AG04450 (cell line): ENCODE measurements around the gene FAM13C. TPM values are rescaled to one million over a fixed set of nuclear protein-coding genes. Genes with fewer than 3 reads are reported as not detected.

ENCODE experiments used
- CTCF ChIA-PET: fragments of 300-600, 350-600 bp; formaldehyde crosslinking; extraction: SDS; loops from one replicate; lab custom pipeline; 2022; ENCODE audit warnings: antibody characterized with exemption, inconsistent platforms; lab: Charles Lee
- POLR2A ChIA-PET: fragments of 350-600 bp; formaldehyde crosslinking; extraction: SDS; loops from one replicate; lab custom pipeline; 2021; ENCODE audit warnings: antibody characterized with exemption, inconsistent platforms; lab: Yijun Ruan, JAX
- DNase-seq: peaks from one replicate; pipeline ENCODE4 v3.0.0-alpha.2; 2011; ENCODE audit warnings: low read depth, low spot score
- H3K27ac ChIP-seq: one replicate; pipeline ENCODE4 v1.5.1; 2012; ENCODE audit warnings: low read depth, low read length, control low read depth
- H3K27me3 ChIP-seq: one replicate; pipeline ENCODE4 v1.6.0; 2012; ENCODE audit warnings: low read length; ENCODE audit not compliant: control insufficient read depth, insufficient read depth
- H3K4me3 ChIP-seq: 2 replicates; pipeline ENCODE4 v1.5.1; 2011; ENCODE audit warnings: mild to moderate bottlenecking, low read depth, low read length, control low read depth
- H3K9me3 ChIP-seq: 2 replicates; pipeline ENCODE4 v1.5.1; 2012; ENCODE audit warnings: low read length; ENCODE audit not compliant: control insufficient read depth, insufficient read depth
- polyA plus RNA-seq: library from polyadenylated mRNA; depleted of rRNA; stranded (reverse); fragments of >200 nt; gene quantifications from 2 replicates; pipeline ENCODE4 v1.2.3, GENCODE V29; 2011
- TF ChIP-seq, protein P1 (sequence below): IDR thresholded peaks from 2 replicates; pipeline ENCODE4 v1.5.1; 2011; ENCODE audit warnings: low read depth, low read length, control low read depth, inconsistent platforms

FAM13C gene
- polyA plus RNA-seq, 1 experiment, result 3.1 TPM

DNA sequence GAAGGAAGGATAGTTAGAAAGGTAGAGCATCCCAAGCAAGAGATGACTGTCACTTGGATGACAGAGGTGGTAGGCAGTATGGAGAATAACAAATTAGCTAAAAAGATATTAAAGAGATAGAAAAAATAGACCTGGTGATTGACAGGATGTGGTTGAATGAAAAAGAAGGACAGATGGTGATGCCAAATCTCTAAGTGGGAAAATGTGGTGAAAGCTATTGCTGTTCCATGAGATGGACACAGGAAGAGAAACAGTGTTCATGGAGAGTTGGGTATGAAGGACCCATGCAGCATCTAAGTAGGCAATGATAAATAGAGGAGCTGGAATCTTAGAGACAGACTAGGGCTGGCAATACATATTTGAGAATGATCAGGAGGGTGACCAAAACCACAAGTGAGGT is 30.7 kb downstream of the FAM13C start:
- ChIA-PET CTCF (interaction anchor here (1.3 kb wide), 1 partner anchor 10 kb away, joined by 3 read pairs; no protein-coding TSS in a partner anchor), POLR2A (no interaction called here)
- no peak overlapping the region for H3K27ac ChIP-seq
- no peak for DNase-seq
- no peak overlapping the region for H3K4me3 ChIP-seq
- no peaks in the 10 kb centered on the region for H3K9me3 ChIP-seq
- TF ChIP-seq, protein P1, sequence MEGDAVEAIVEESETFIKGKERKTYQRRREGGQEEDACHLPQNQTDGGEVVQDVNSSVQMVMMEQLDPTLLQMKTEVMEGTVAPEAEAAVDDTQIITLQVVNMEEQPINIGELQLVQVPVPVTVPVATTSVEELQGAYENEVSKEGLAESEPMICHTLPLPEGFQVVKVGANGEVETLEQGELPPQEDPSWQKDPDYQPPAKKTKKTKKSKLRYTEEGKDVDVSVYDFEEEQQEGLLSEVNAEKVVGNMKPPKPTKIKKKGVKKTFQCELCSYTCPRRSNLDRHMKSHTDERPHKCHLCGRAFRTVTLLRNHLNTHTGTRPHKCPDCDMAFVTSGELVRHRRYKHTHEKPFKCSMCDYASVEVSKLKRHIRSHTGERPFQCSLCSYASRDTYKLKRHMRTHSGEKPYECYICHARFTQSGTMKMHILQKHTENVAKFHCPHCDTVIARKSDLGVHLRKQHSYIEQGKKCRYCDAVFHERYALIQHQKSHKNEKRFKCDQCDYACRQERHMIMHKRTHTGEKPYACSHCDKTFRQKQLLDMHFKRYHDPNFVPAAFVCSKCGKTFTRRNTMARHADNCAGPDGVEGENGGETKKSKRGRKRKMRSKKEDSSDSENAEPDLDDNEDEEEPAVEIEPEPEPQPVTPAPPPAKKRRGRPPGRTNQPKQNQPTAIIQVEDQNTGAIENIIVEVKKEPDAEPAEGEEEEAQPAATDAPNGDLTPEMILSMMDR, result no peak
- no peaks in the 10 kb centered on the region for H3K27me3 ChIP-seq

- TF ChIP-seq, protein P1, result no peak
- H3K27me3 ChIP-seq, result no peaks in the 10 kb centered on the region
- ChIA-PET POLR2A (no interaction called here), CTCF (interaction anchor here (1.4 kb wide), 1 partner anchor 10 kb away, joined by 3 read pairs; no protein-coding TSS in a partner anchor)
- H3K27ac ChIP-seq, result no peak overlapping the region
- DNase-seq, result no peak
- H3K4me3 ChIP-seq, result no peak overlapping the region
- no peaks in the 10 kb centered on the region; the same call in 1 of the 2 replicates for H3K9me3 ChIP-seq
Measured at GRCh38 chr10:59325116-59325515, 37.2 kb downstream of the FAM13C start.

DNA sequence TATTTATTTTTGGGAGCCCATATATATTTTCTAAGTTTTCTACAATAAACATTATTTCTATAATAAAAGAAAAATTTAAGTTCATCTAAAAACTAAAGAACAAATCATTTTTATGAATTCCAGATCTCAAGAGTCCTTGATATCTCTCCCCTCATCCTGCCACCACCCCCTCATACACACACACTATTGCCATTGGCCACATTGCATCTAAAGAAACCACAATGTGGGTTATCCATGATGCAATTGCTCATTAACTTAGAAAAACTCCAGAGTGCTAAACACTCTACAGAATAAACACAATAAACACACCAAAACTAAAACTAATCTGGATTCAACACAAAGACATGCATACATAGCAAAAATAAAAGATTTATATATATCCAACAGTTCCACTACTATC is 37.8 kb downstream of the FAM13C start:
- no peak for DNase-seq
- TF ChIP-seq, protein P1, result no peak
- CTCF ChIA-PET, result interaction anchor here (1.4 kb wide), 1 partner anchor 11 kb away, joined by 3 read pairs; no protein-coding TSS in a partner anchor
- no peak overlapping the region for H3K4me3 ChIP-seq
- H3K27ac ChIP-seq, result no peak overlapping the region
- no peaks in the 10 kb centered on the region; the same call in 1 of the 2 replicates for H3K9me3 ChIP-seq
- H3K27me3 ChIP-seq, result no peaks in the 10 kb centered on the region
- POLR2A ChIA-PET, result no interaction called here

GRCh38 chr10:59323831-59324401 is 38.4 kb downstream of the FAM13C start:
- Histone ChIP-seq H3K9me3 (no peaks in the 10 kb centered on the region; the same call in 1 of the 2 replicates), H3K27ac (no peak overlapping the region), H3K27me3 (no peaks in the 10 kb centered on the region), H3K4me3 (no peak overlapping the region)
- TF ChIP-seq, protein P1, result no peak
- ChIA-PET CTCF (interaction anchor here (0.7 to 1.4 kb wide), 2 partner anchors 12 to 22 kb away, joined by 3 read pairs; no protein-coding TSS in a partner anchor), POLR2A (no interaction called here)
- DNase-seq, result no peak

DNA sequence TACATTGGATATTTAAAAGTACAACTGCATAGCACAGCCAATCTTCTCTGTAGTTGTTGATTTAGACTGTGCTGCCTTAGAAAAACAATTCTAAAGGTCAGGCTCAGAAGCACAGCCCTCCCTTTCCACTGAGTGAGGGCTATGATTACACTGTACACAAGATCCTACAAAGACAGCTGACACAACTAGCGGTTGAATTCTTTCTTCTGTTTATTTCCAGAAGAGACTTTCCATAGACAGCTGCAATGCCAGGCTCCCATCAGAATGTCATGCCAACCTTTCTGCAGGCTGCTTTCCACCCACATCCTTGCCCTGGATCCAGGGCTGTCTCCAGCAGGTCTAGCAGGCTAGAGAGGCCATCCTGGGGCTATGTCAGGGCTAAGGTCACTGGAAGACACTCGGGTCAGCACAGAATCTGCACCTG is 39.3 kb downstream of the FAM13C start:
- H3K27me3 ChIP-seq, result no peaks in the 10 kb centered on the region
- ChIA-PET POLR2A (interaction anchor here (1.1 kb wide), 1 partner anchor 60 kb away, joined by 3 read pairs; no protein-coding TSS in a partner anchor), CTCF (no interaction called here)
- no peak for DNase-seq
- H3K27ac ChIP-seq, result no peak overlapping the region
- H3K4me3 ChIP-seq, result no peak overlapping the region
- no peaks in the 10 kb centered on the region; the same call in 1 of the 2 replicates for H3K9me3 ChIP-seq
- TF ChIP-seq, protein P1, result no peak
